ENCODE measurements around the gene L1CAM. TPM values are rescaled to one million over a fixed set of nuclear protein-coding genes. Genes with fewer than 3 reads are reported as not detected.

Gene L1CAM
- total and polyA plus RNA-seq, 12 donors = 0.52 to 50.1 (median 7.2) TPM

GRCh38 chrX:153845842-153846241, 40.1 kb downstream of the L1CAM start:
- no peak overlapping the region for H3K27ac ChIP-seq
- H3K4me3 ChIP-seq = no peak overlapping the region
- intact Hi-C loops (cut with DNase I) = no loop called here
- WGBS, 4 donors = 9 to 26% (median 20%) methylated on average over 3 of the region's 3 CpGs
- no peaks in the 10 kb centered on the region for H3K36me3 ChIP-seq (replicated peaks in 1 of 2)
- TF ChIP-seq CTCF (IDR thresholded peaks at IDR 0.05) (no peak), POLR2A (IDR thresholded peaks at IDR 0.05) (no peak)
- peaks cover 60% of the 10 kb centered on the region for H3K27me3 ChIP-seq
- DNase-seq = no peak
- H3K4me1 ChIP-seq (replicated peaks in 1 of 2) = no peaks in the 10 kb centered on the region
- H3K9me3 ChIP-seq (replicated peaks in 1 of 3) = no peaks in the 10 kb centered on the region

- Histone ChIP-seq H3K36me3 (replicated peaks in 1 of 2) (no peaks in the 10 kb centered on the region), H3K9me3 (replicated peaks in 1 of 3) (no peaks in the 10 kb centered on the region), H3K4me3 (no peak overlapping the region), H3K27ac (no peak overlapping the region), H3K27me3 (peaks cover 60% of the 10 kb centered on the region), H3K4me1 (replicated peaks in 1 of 2) (no peaks in the 10 kb centered on the region)
- no peak for TF ChIP-seq POLR2A (IDR thresholded peaks at IDR 0.05)
- 30 to 52% (median 42%) methylated on average over 5 to 6 of the region's 6 CpGs for WGBS, 4 donors
- intact Hi-C loops (cut with DNase I) = no loop called here
- DNase-seq = no peak
Measured at GRCh38 chrX:153845195-153845594, 40.8 kb downstream of the L1CAM start.

- 15 to 38% (median 28%) methylated on average over 6 of the region's 6 CpGs for WGBS, 4 donors
- H3K27me3 ChIP-seq = peaks cover 60% of the 10 kb centered on the region
- no peak for DNase-seq
- no peaks in the 10 kb centered on the region for H3K36me3 ChIP-seq (replicated peaks in 1 of 2)
- H3K27ac ChIP-seq = no peak overlapping the region
- H3K4me3 ChIP-seq = no peak overlapping the region
- H3K9me3 ChIP-seq (replicated peaks in 1 of 3) = no peaks in the 10 kb centered on the region
- intact Hi-C loops (cut with DNase I) = no loop called here
- H3K4me1 ChIP-seq (replicated peaks in 1 of 2) = no peaks in the 10 kb centered on the region
- no peak for TF ChIP-seq POLR2A (IDR thresholded peaks at IDR 0.05)
- no peak for TF ChIP-seq CTCF (IDR thresholded peaks at IDR 0.05)
Measured at GRCh38 chrX:153844509-153845082, 41.4 kb downstream of the L1CAM start.

GRCh38 chrX:153836921-153837320, 49.1 kb downstream of the L1CAM start:
- Histone ChIP-seq H3K27me3 (peaks cover 39% of the 10 kb centered on the region), H3K36me3 (replicated peaks in 1 of 2) (no peaks in the 10 kb centered on the region), H3K9me3 (replicated peaks in 1 of 3) (no peaks in the 10 kb centered on the region), H3K4me3 (no peak overlapping the region), H3K4me1 (replicated peaks in 1 of 2) (no peaks in the 10 kb centered on the region), H3K27ac (no peak overlapping the region)
- TF ChIP-seq POLR2A (IDR thresholded peaks at IDR 0.05) (no peak), CTCF (IDR thresholded peaks at IDR 0.05) (no peak)
- WGBS, 4 donors = 88 to 95% (median 91%) methylated on average over 6 of the region's 6 CpGs
- no peak for DNase-seq
- intact Hi-C loops (cut with DNase I) = no loop called here

GRCh38 chrX:153832728-153833127, 53.2 kb downstream of the L1CAM start:
- TF ChIP-seq POLR2A (IDR thresholded peaks at IDR 0.05) = no peak
- no peak for TF ChIP-seq CTCF (IDR thresholded peaks at IDR 0.05)
- intact Hi-C loops (cut with DNase I) = no loop called here
- 90 to 97% (median 94%) methylated on average over 5 to 10 of the region's 10 CpGs for WGBS, 4 donors
- peaks cover 26% of the 10 kb centered on the region for H3K27me3 ChIP-seq
- H3K36me3 ChIP-seq (replicated peaks in 1 of 2) = no peaks in the 10 kb centered on the region
- no peak overlapping the region for H3K27ac ChIP-seq
- no peak for DNase-seq
- H3K9me3 ChIP-seq (replicated peaks in 1 of 3) = no peaks in the 10 kb centered on the region
- no peak overlapping the region for H3K4me3 ChIP-seq
- no peaks in the 10 kb centered on the region for H3K4me1 ChIP-seq (replicated peaks in 1 of 2)

Measured in adrenal gland (tissue), 12 donors.